ENCODE measurements around the gene PRKCZ.

- TF ChIP-seq POLR2AphosphoS5 (IDR thresholded peaks at IDR 0.05) (no peak), CTCF (IDR thresholded peaks at IDR 0.05) (no peak)
These were observed 49.8 kb upstream of the PRKCZ start for GRCh38 chr1:2000432-2000831.
